Measurements from ENCODE around the gene CACNA1G.

The CACNA1G gene

DNA sequence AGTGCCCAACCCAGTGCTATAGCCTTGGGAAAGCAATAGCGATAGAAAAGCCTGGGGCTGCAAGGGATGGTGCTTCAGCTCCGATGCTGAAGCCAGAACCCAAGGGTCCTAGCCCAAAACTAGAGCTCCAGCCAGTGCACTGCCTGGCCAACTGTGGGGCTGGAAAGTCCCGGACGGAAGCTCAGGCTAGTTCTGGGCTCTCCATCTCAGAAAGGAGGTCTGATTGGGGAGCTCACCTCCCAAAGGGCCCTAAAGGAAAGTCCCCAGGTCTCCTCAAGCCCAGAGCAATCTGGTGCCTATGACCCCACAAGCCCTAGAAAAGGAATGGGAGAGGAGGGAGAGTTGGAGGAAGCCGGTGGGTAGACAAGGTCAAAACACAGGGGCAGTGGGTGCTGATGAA, 72.1 kb downstream of the CACNA1G start:
- DNase-seq (ENCODE audit: low read depth in 2 of 2) = no peak

DNA sequence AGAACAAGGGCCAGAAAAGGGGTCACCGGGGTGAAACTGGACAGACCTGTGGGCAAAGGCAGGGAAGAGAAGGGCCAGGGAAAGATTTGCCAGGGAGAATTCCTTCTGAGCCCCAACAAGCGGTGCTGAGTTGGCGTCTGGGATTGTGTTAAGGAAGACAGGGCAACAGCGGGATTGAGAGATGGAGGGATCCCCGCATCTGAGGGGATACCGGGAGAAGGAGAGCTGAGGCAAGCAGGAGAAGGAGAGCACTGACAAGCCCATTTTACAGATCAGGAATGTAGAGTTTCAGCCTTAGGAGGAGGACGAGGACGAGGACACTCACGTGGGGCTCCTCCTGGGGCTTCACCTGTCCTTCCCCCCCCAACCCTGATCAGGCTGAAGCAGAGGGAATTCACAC, 73.2 kb downstream of the CACNA1G start:
- no peak for DNase-seq (ENCODE audit: low read depth in 2 of 2)

DNA sequence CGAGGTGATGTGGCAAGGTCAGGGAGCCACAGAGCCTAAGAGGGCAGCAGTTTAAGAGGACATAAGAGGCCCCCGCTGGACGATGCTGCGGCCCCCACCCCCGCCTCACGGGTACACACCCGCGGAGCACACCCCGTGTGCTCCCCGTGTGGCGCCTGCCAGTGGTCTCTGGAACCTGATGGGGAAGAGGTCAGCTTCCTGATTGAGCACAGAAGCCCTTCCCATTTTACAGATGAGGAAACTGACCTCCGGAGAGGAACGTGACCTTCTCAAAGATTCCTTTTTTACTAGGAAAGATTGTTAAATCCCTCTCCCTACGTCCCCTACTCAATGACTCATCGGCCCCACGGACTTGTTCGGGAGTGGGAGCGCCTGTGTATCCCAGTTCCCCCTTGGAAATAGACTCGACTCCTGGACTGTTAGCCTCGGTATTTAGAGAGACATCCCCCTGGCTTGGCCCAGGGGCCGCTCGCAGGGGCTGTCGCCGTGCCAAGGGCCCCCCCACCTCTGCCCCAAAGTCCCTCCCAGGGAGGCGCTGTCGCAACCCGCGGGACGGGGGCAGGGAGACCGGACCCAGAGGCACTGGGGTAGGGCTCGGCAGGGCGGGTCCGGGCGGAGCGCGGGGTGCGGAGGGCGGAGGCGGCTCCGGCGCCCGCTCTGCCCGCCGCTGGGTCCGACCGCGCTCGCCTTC, 73.9 kb downstream of the CACNA1G start, which contains the start of gene ABCC3:
Gene ABCC3, plus strand, starts transcription at position 658 of the 691 bp plus-strand sequence. CDS start 56 bp downstream, outside the sequence.
- no peak for DNase-seq (ENCODE audit: low read depth in 2 of 2)

DNA sequence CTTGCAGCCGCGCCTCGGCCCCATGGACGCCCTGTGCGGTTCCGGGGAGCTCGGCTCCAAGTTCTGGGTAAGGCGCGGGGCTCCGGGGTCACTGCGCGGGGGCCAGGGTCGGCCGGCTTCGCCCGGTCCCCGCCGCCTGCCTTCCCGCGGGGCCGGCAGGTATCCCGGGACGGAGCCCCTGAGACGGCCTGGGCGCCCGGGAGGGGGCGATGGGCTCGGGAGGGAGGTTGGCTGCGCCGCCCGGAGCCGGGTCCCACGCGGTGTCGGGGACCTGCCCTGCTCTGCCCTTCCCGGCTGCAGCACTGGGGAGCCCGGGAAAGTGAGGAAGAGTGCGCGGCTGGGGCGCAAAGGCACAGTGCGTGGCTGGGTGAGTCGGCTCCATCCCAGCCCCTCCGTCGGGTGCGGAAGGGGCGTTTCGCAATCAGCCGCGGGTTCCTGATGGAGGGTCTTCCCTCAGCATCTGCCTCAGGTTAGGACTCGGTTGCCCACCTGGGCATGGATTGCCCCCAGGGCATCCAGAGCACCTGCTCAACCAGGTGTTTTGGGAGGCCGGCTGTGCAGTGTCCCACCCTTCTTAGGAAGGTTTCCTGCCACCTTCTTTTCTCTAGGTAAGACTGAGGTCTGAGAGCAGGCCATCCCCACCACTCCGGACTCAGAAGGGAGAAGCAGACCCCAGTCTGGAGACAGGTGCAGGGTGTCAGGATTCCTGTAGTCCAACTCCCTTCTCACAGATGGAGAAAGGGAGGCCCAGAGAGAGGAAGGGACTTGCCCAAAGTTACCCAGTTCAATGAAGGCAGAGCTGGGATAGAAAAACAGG, 74.6 kb downstream of the CACNA1G start:
- no peak for DNase-seq (ENCODE audit: low read depth in 2 of 2)

DNA sequence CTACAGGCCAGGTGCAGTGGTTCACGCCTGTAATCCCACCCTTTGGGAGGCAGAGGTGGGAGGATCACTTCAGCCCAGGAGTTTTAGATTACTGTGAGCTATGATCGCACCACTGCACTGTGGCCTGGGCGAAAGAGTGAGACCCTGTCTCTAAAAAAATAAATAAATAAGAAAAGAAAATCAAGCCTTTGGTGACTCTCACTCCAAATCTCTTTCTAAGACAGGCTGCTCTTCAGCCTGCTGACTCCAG, 75.1 kb downstream of the CACNA1G start:
- DNase-seq (ENCODE audit: low read depth in 2 of 2) = no peak

DNA sequence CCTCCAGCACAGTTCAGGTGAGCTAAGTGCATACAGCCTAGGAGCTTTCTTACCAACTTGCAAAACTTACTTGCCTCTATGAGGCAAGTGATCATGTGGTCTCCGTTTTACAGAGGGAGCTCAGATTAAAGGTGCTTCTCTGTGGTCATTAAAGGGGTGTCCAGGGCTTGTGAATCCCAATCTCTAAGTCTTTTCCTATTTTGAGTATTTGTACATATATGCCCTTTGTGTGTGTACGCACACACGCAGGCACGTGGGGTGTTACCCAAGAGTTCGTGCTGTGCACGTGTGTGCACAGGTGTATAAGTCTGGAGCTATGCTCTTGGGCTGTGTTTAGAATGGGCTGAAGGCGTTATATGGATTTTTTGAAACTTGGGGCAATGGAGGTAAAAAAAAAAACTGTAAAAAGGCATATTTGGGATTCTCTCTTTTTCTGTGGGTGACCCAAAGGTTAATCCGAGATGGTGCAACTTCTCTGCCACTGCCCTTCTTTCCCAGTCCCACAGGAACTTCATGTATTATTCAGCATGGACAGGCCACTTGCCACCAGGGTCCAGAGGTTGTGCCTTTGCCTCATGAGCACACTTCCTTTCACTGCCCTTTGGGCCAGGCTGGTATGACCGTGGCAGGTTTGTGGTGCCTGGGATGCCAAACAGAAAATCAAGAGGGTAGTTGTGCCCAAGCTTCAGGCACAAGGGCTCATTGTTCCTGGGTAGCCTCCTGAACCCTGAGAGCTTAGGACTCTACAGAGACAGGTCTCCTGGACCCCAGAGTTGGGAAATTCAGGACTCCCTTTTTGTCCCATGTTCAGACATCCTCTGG, 75.7 kb downstream of the CACNA1G start:
- DNase-seq (ENCODE audit: low read depth in 2 of 2) = no peak

DNA sequence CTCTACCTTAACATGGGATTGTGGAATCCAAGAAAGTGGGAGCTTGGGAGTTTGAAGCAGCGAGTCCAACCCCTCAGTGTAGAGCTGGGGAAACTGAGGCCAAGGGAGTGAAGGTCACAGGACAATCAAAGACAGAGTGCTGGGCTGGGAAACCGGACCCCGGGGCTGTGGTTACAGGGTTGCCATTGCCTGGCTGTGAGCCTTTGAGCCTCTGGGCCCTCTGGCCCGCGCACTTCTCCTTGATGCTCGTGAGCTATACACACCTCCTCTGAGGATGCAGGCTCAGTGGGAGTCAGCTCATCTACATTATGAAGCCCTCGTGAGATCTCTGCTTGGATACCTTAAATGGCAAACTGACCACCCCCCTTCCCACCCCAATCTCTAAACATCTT, 76.3 kb downstream of the CACNA1G start:
- DNase-seq (ENCODE audit: low read depth in 2 of 2) = no peak

DNA sequence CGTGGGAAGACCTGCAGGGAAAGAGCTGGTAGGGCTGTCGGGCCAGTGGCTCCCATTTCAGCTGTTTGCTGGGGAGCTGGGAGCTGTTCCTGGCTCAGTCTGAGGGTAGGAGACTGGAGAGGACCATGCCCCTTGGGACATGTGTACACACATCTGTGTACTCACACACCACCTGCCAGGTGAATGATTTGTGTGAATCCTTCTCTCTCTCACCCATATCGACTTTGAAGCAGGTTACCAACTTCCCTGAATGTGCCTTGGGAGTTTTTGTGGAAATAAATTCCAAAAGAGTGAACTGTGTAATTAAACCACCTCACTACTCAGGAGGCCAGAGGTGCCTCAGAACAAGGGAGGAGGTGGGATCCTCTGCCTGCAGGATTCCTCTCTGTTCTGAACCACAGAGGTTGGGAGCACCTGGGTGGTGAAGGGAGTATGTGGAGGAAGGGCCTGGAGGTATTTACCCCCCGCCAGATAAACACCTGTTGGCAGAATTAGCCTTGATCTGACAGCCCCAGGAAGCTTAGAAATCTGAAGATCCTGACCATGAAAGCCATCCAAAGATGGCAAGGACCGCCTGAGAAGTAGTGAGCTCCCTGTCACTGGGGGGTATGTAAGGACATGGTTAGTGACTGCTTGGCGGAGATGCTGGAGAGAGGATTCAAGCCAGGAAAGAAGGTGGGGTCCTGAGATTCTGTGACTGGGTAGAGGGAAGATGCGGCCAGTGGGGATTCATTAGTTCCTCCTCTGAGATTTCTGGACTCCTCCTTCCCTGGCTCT, 77.5 kb downstream of the CACNA1G start:
- no peak for DNase-seq (ENCODE audit: low read depth in 2 of 2)

DNA sequence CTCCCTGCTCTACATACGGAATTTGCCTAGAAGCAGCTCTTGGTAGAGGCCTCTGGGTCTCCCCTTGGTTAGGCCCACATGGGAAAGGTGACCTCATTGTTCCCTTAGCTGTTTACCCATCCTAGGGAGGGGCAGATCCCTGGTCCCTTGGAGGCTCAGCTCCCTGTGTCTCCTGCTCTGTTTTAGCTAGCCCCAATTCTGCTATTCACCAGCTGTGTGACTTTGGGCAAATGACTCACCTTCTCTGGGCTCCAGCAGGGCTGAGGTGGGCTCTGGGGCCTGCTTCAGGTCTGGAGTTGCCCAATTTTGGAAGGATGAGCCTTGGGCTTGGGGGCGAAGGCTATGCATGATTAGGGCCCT, 78.1 kb downstream of the CACNA1G start:
- no peak for DNase-seq (ENCODE audit: low read depth in 2 of 2)

DNA sequence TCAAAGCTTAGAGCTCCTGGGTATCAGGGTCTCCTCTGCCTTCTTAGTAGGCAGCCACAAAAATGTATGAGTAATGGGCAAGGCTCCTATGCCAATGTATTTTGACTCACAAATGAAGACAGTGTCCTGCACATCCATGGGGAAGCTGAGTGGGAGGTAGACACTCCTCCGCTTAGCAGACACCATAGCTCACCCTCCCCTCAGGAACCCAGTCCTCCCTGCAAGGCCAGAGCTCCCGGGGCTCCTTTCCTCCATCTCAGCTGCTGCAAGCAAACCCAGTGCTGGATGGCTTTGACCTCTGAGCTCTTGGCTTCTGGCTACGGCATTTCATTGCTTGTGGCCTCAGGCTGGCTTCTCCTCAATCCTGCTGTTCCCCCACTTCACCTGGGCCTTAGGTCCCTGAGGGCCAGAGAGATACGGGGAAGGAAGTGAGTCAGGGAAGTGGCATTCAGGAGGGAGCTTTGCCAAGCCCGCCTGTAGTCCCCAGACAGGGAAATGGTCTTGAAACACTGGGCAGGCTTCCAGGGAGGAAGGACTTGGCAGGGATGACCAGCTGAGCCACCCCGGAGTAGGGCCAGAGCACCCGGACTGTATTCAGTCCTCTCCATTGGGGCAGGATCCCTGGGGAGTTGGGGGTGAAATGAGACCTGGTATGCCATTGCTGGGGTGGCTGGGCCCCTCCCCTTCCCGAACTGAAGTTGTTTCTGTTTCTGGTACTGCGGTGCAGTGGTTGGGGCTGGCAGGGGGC, 78.6 kb downstream of the CACNA1G start:
- DNase-seq (ENCODE audit: low read depth in 2 of 2) = no peak

DNA sequence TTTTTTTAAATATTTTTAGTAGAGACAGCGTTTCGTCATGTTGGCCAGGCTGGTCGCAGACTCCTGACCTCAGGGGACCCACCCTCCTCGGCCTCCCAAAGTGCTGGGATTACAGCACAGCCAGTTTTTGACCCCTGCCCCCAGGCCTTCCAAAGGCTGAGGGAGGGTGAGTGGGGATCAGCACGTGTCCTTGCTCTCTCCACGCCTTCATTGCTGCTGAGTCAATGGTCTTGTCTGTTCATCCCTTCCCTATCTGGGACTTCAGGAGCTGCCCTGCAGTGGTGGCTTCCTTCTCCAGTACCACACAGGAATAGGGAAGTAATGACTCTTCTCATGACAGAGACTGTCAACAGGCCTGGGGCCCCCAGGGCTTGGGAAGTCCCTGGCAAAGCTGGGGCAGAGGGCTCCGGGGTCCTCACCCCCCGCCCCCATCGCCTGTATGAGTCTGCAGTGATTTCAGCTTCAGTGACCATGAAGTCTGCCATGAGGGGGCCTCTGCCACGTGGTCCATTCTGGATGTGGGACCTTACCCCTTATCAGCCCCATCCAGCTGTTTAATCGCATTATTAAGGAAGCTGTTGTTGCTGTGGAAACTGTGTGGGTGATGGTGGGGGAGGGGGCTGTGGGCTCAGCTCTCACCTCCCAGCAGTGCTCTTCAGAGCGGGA, 80.3 kb downstream of the CACNA1G start:
- no peak for DNase-seq (ENCODE audit: low read depth in 2 of 2)

DNA sequence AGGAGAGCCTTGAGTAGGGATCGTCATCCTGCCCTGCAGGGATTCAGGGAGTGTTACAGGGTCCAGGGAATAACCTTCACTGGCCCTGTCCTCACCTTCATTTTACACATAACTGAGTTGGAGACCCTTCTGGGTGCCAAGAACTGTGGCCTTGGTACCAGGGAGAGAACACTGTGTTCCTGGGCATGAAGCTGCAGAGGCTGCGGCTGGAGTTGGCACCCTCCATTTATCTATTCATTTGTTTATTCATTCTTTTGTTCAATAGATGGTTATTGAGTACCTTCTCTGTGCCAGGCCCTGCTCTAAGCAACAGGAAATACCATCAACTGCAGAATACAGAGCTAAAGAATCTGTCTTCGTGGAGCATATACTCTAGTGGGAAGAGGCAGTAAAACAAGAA, 80.8 kb downstream of the CACNA1G start:
- DNase-seq (ENCODE audit: low read depth in 2 of 2) = no peak

DNA sequence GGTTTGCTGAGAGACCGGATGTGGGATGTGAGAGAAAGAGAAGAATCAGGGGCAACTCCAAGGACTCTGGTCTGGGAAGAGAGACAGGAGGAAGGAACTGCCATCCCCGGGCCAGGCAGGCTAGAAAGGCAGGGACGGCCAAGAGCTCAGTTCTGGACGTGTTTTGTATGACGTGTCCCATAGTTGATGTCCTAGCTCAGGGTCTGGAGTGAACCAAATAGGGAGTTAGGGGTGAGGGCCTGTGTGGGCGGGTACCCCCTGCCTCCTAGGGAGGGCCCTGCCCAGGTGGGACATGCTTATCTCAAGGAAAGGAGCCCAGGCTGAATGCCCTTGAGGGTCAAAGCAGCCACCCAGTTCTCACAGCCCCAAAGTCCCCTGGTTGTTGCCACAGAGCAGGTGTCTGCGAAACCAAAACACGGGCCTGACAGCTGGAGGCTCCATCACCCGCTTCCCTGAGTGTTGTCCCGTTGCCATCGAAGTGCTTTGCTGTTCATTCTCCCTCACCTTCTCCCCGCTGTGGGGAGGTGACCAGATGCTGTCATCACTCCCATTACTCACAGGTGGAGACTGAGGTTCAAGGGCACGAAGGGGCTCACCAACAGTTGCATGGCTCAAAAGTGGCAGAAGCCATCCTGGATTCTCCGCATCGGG, 81.7 kb downstream of the CACNA1G start:
- DNase-seq (ENCODE audit: low read depth in 2 of 2) = no peak

DNA sequence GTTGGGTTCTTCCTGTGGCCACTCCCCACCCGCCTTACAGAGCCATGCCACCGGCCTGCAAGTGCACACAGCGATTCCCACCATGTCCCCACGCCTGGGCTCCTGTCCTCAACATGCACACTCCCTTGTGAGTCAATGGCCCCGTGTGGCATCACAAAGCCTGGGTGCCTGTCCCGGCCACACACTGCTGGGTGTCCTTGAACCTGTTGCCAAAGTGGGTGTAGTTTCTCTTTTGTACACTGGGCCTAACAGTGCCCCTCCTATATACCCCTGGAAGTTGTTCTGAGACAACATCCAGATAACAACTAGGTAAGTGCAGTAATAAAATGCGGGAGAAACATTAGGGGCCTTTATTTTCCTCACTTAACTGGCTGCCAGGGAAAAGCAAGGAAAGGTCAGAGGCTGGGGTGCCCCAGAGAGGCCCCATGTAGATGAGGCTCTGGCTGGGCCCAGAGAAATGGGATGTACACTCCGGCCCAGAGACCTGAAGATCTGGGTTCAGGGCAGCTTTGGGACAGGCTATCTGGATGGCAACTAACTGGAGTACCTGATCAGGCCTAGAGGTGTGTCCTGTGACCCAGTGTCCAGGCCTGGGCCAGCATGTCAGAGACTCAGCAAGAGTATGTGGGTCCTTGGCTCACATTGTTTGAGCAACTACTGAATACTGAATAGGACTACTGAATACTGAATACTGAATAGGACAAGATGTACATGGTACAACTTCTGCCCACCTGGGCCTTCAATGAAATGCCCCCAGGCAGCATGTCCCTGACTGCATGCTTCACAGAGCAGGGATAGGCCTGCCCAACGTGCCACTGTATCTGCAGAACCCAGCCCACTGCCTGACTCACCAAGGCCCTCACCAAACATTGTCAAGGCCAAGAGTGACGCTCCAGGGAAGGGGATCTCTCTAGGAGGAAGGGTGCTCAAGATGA, 82.5 kb downstream of the CACNA1G start:
- no peak for DNase-seq (ENCODE audit: low read depth in 2 of 2)

DNA sequence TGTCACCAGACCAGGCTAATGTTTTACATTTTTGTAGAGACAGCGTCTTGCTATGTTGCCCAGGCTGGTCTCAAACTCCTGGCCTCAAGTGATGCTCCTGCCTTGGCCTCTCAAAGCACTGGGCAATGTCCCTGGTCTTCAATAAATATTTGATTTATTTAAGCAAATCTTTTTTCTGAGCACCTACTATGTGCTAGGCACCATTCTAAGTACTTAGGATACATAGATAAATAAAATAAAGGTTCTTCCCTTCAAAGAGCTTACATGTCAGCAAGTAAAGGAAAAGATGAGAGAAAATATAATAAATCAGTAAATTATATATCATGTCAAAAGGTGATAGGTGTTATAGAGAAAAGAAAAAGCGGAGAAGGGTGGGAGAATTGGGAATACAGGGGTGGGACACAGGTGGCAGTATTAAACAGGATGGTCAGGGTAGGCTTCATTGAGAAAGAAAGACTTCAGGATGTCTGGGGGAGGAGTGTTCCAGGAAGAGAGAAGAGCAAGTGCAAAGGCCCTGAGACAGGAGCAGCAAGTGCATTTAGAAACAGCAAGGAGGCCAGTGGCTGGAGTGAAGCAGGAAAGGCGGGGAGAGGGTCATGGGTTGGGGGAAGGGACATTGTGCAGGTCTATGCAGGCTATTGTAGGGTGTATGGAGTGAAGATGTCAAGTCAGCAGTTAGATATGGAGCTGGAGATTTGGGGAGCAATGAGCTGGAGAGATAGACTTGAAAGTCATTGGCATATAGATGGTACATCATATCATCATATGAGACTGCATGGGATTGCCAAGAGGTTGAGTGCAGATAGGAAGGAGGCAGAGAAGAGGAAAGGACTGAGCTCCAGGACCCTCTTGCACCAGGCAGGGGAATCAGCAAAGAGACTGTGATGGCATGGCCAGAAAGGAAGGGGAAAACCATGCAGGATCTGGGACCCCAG, 85.5 kb downstream of the CACNA1G start:
- DNase-seq (ENCODE audit: low read depth in 2 of 2) = no peak

DNA sequence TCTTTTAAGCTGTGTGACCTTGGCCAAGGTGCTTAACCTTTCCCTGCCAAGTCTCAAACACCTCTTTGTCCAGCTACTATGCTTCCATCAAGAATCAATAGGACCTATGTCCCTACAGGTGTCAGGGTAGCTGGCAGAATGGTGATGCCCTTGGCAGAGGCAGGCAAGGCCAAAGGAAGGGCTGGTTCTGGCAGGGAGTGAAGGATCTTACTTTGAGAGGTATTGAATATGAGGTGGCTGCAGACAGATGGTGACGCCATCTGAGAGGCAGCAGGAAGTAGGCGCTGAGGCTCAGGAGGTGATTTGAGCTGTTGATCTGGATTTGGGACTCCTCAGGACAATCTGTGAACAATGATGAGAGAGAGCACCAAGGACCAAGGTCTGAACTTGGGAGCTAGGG, 86.7 kb downstream of the CACNA1G start:
- DNase-seq (ENCODE audit: low read depth in 2 of 2) = no peak

DNA sequence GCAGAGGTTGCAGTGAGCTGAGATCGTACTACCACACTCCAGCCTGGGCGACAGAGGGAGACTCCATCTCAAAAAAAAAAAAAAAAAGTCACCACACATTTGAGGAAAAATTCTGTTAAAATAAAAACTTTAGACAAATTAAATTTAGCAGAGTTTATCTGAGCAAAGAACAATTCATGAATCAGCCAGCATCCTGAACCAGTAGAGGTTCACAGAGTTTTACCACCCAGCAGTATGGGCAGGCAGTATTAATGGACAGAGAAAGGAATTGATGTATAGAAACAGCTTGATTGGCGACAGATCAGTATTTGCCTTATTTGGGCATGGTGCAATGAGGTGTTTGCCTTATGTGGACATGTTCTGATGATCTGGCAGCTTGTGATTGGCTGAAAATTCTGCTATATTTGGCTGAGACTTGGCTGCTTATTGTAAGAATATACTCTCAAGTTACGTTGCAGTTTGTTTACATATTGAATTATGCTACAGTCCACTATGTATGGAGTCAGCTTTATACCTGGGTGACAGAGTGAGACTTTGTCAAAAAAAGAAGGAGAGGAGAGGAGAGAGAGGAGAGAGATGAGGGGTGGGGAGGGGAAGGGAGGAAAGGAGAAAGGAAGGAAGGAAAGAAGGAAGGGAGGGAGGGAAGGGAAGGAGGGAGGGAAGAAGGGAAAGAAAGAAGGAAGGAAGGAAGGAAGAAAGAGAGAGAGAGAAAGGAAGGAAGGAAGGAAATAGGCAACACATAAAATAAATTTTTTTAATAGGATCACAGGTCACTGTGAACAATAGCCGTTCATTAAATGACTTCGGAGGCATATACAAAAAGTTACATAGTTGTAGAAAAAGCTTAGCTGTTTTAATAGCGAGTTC, 88.8 kb downstream of the CACNA1G start:
- no peak for DNase-seq (ENCODE audit: low read depth in 2 of 2)
